Heart left ventricle (tissue), 16 donors: ENCODE data around the gene ANKRD2. TPM values are rescaled to one million over a fixed set of nuclear protein-coding genes. Genes with fewer than 3 reads are reported as not detected.

Source experiments
- ATAC-seq, 4 donors: fragments of 200-7000 bp; cut with Tn5 transposase; one replicate each; pipeline ENCODE4 v1.9.1; 2020 to 2022; ENCODE audit warnings: moderate library complexity in 4 of 4, mild to moderate bottlenecking in 3 of 4, moderate number of reproducible peaks in 1 of 4
- DNase-seq, 5 donors: peaks; one replicate each; pipeline ENCODE4 v3.0.0-alpha.2; 2020
- H3K27ac ChIP-seq, 12 donors: fragments of 200-600 bp; sonication (generic) in 4 of 12; one replicate each; pipeline versions ENCODE4 v1.5.0 to v1.8.0; 2016 to 2022; ENCODE audit warnings: mild to moderate bottlenecking in 2 of 12
- H3K27me3 ChIP-seq, 9 donors: fragments of 200-600 bp; sonication (generic) in 2 of 9; one replicate each; pipeline versions ENCODE4 v1.5.1 to v1.8.0; 2016 to 2022; ENCODE audit warnings: mild to moderate bottlenecking in 3 of 9
- H3K36me3 ChIP-seq, 9 donors: fragments of 200-600 bp; sonication (generic) in 2 of 9; one replicate each; pipeline versions ENCODE4 v1.5.0 to v1.8.0; 2018 to 2022; ENCODE audit warnings: mild to moderate bottlenecking in 2 of 9
- H3K4me1 ChIP-seq, 12 donors: fragments of 200-600 bp; sonication (generic) in 4 of 12; one replicate each; pipeline versions ENCODE4 v1.5.0 to v1.8.0; 2016 to 2022; ENCODE audit warnings: mild to moderate bottlenecking in 3 of 12
- H3K4me3 ChIP-seq, 12 donors: fragments of 200-600 bp; sonication (generic) in 4 of 12; one replicate each; pipeline versions ENCODE4 v1.5.0 to v1.8.0; 2017 to 2022; ENCODE audit warnings: mild to moderate bottlenecking in 9 of 12, moderate library complexity in 4 of 12
- H3K9me3 ChIP-seq, 12 donors: fragments of 200-600 bp; sonication (generic) in 4 of 12; one replicate each; pipeline versions ENCODE4 v1.5.0 to v1.8.0; 2016 to 2022; ENCODE audit warnings: mild to moderate bottlenecking in 1 of 12
- CTCF ChIP-seq, 12 donors: fragments of 200-600 bp; sonication (generic) in 4 of 12; IDR thresholded peaks; one replicate each; pipeline versions ENCODE4 v1.5.0 to v1.8.0; 2018 to 2022; ENCODE audit warnings: antibody characterized with exemption in 12 of 12, mild to moderate bottlenecking in 5 of 12
- POLR2A ChIP-seq, 2 donors: fragments of 450-650 bp; IDR thresholded peaks; one replicate each; pipeline ENCODE4 v1.6.1; 2017; ENCODE audit warnings: antibody characterized with exemption in 2 of 2, mild to moderate bottlenecking in 2 of 2, moderate library complexity in 2 of 2
- WGBS, 4 donors: extraction: QIAGEN DNeasy Blood & Tissue Kit in 2 of 4; methylation state at CpG; one replicate each; pipeline versions ENCODE4 v1.1.5 to v1.1.7; 2013 to 2018; 5-methylcytosine and 5-hydroxymethylcytosine counted together
- intact Hi-C, 10 donors: fragments of 100-400 bp; cut with DNase I; formaldehyde crosslinking; loops; one replicate each; pipeline versions ENCODE4 v1.11.1 to v1.14.2; 2022
- polyA plus RNA-seq, 2 donors: library from polyadenylated mRNA; stranded (reverse); fragments of 200-250 nt; gene quantifications; one replicate each; pipeline ENCODE4 v1.2.3, GENCODE V29; 2013
- total RNA-seq, 9 donors: library from RNA; depleted of rRNA in 2 of 9; stranded (reverse); fragments of >200 nt in 2 of 9; fragmentation: NEBNext Ultra II Directional in 3 of 9; extraction: Animal tissue kit (Norgen Biotek cat#: 25700) in 3 of 9; gene quantifications; one replicate each; pipeline versions ENCODE4 v1.1.0 to v1.2.4, GENCODE V29; 2016 to 2023
- donor health status: ischemic (EF 13 %, LVEDD 7.1; RV severe dilation, severe dysfunction).
- donor health status: healthy with polysubstance abuse.
- donor health status: DM: no; HTN: yes; CAD: no.
- donor health status: DM: no; HTN: no; CAD: no.
- donor health status: ischemic (EF 25% LVEDD 6.9; RV normal size, moderate dysfunction).
- donor health status: ischemic (EF 25% LVEDD 5.7; RV mildly dilated, moderate dysfunction).
- donor health status: healthy.
- donor health status: DM: yes; HTN: yes; CAD: no.
- donor health status: ischemic (EF 35%, LVEDD 5.7; RV mildly dilated, moderate dysfunction).
- donor health status: nonischemic (EF 11% LVEDD 7.7; RV severe dilation, severe dysfunction).
- donor health status: DM: yes; HTN: yes; CAD: no.
- donor health status: PGD.
- donor health status: ischemic (EF 29% LVEDD 5.4; RV normal size, mild dysfunction).
- donor health status: nonischemic (EF 23%, LVEDD 6.1; RV moderate dilation, normal function).

The ANKRD2 gene
- total and polyA plus RNA-seq, 11 donors, result 56.7 to 2,367 (median 517) TPM

DNA sequence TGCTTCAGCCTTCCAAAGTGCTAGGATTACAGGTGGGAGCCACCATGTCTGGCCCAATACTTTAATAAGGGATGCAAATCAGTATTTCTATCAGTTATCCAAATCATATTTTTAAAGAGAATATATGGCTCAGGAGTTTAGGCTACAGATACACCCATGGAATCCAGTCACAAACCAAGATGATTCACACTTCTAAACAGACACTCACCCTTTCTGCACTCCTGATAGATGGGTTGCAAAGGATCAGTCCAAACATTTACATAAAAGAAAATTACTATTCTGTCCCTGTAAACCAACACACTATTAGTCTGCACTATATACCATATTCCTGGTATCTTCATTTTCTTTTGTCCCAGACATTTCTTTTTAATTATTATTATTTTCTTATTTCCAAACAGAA is 58.5 kb downstream of the ANKRD2 start:
- no peak for ATAC-seq

GRCh38 chr10:97632949-97633884 is 60.6 kb downstream of the ANKRD2 start, which contains the start of gene MORN4:
Gene MORN4, minus strand, starts transcription at chr10:97633500. Its CDS starts 13,847 bp downstream, at chr10:97619653.
- TF ChIP-seq POLR2A (IDR thresholded peaks at IDR 0.05) (no peak), CTCF (IDR thresholded peaks at IDR 0.05) (no peak)
- Histone ChIP-seq H3K27me3 (no peaks in the 10 kb centered on the region), H3K27ac (peak within 1 kb of the TSS in 10 of 12 donors; percentile 35 to 76 (median 60)), H3K4me1 (peaks cover 0 to 12% (median 5%) of the 10 kb centered on the region in 12 donors), H3K9me3 (no peaks in the 10 kb centered on the region), H3K36me3 (no peaks in the 10 kb centered on the region), H3K4me3 (peak within 1 kb of the TSS; percentile 49 to 80 (median 74))
- WGBS, 4 donors, result 3 to 6% (median 4%) methylated on average over 47 to 62 of the region's 62 CpGs
- intact Hi-C loops, result no loop called here
- ATAC-seq (peak; percentile 99), DNase-seq (peak; percentile 94 to 96 (median 95))

More for the DNA sequence above, 58.5 kb downstream of the ANKRD2 start:
- no peak overlapping the region for H3K4me3 ChIP-seq
- DNase-seq, result no peak
- intact Hi-C loops, result no loop called here
- no peak overlapping the region for H3K27ac ChIP-seq
- no peaks in the 10 kb centered on the region for H3K9me3 ChIP-seq
- H3K27me3 ChIP-seq, result no peaks in the 10 kb centered on the region
- TF ChIP-seq CTCF (IDR thresholded peaks at IDR 0.05) (no peak), POLR2A (IDR thresholded peaks at IDR 0.05) (no peak)
- peaks cover 0 to 16% (median 5%) of the 10 kb centered on the region in 12 donors for H3K4me1 ChIP-seq
- H3K36me3 ChIP-seq, result no peaks in the 10 kb centered on the region

Other genes starting within 250 kb of the ANKRD2 start
- gene FRAT2, start 238.1 kb upstream of the ANKRD2 start, total RNA-seq, result 10 to 100 TPM in 1 of 9 donors, 1 to 10 TPM in 8; 4.4 to 12.4 (median 7.5) TPM
- 1 to 10 TPM; 3.4 to 4.6 TPM for gene FRAT2, start 238.1 kb upstream of the ANKRD2 start, polyA plus RNA-seq
- gene RRP12, start 171.4 kb upstream of the ANKRD2 start, total RNA-seq, result 10 to 100 TPM in 8 of 9 donors, 1 to 10 TPM in 1; 6.0 to 34.1 (median 18.3) TPM
- 10 to 100 TPM; 32.7 to 61.2 TPM for gene RRP12, start 171.4 kb upstream of the ANKRD2 start, polyA plus RNA-seq
- gene PGAM1, start 146.6 kb upstream of the ANKRD2 start, total RNA-seq, result 100 to 1,000 TPM; 204 to 343 (median 250) TPM
- 100 to 1,000 TPM in 1 of 2 donors, 10 to 100 TPM in 1; 41.6 to 436 TPM for gene PGAM1, start 146.6 kb upstream of the ANKRD2 start, polyA plus RNA-seq
- 10 to 100 TPM; 14.8 to 24.6 (median 16.9) TPM for gene EXOSC1, start 126.8 kb upstream of the ANKRD2 start, total RNA-seq
- gene EXOSC1, start 126.8 kb upstream of the ANKRD2 start, polyA plus RNA-seq, result 10 to 100 TPM; 26.0 to 34.5 TPM
- 10 to 100 TPM; 16.2 to 36.8 (median 25.2) TPM for gene ZDHHC16, start 126.6 kb upstream of the ANKRD2 start, total RNA-seq
- gene ZDHHC16, start 126.6 kb upstream of the ANKRD2 start, polyA plus RNA-seq, result 10 to 100 TPM; 21.3 to 59.5 TPM
- 10 to 100 TPM; 30.2 to 63.5 (median 48.1) TPM for gene MMS19, start 74.4 kb upstream of the ANKRD2 start, total RNA-seq
- gene MMS19, start 74.4 kb upstream of the ANKRD2 start, polyA plus RNA-seq, result 10 to 100 TPM; 43.9 to 52.0 TPM
- gene UBTD1, start 73.9 kb upstream of the ANKRD2 start, total RNA-seq, result 10 to 100 TPM; 18.2 to 42.9 (median 27.7) TPM
- 10 to 100 TPM; 49.0 to 49.7 TPM for gene UBTD1, start 73.9 kb upstream of the ANKRD2 start, polyA plus RNA-seq
- gene HOGA1, start 11.6 kb downstream of the ANKRD2 start, total RNA-seq, result 10 to 100 TPM in 8 of 9 donors, 1 to 10 TPM in 1; 7.5 to 82.6 (median 19.2) TPM
- 10 to 100 TPM; 35.2 to 73.4 TPM for gene HOGA1, start 11.6 kb downstream of the ANKRD2 start, polyA plus RNA-seq
- gene C10orf62, start 16.9 kb downstream of the ANKRD2 start, total RNA-seq, result 1 to 10 TPM in 2 of 9 donors, under 1 TPM in 7; 0.24 to 2.1 (median 0.58) TPM
- 1 to 10 TPM; 1.3 to 1.8 TPM for gene C10orf62, start 16.9 kb downstream of the ANKRD2 start, polyA plus RNA-seq
- 10 to 100 TPM in 6 of 9 donors, 1 to 10 TPM in 3; 7.2 to 21.0 (median 10.8) TPM for gene MORN4, start 60.7 kb downstream of the ANKRD2 start, total RNA-seq
- gene MORN4, start 60.7 kb downstream of the ANKRD2 start, polyA plus RNA-seq, result 10 to 100 TPM; 16.1 to 31.7 TPM
- gene PI4K2A, start 67.9 kb downstream of the ANKRD2 start, total RNA-seq, result 10 to 100 TPM; 10.4 to 24.2 (median 17.3) TPM
- gene PI4K2A, start 67.9 kb downstream of the ANKRD2 start, polyA plus RNA-seq, result 10 to 100 TPM in 1 of 2 donors, 1 to 10 TPM in 1; 5.6 to 36.8 TPM
- 10 to 100 TPM in 4 of 9 donors, 1 to 10 TPM in 5; 7.0 to 13.0 (median 9.9) TPM for gene AVPI1, start 114.5 kb downstream of the ANKRD2 start, total RNA-seq
- gene AVPI1, start 114.5 kb downstream of the ANKRD2 start, polyA plus RNA-seq, result 10 to 100 TPM in 1 of 2 donors, 1 to 10 TPM in 1; 6.6 to 38.6 TPM
- gene MARVELD1, start 141.0 kb downstream of the ANKRD2 start, total RNA-seq, result 10 to 100 TPM in 2 of 9 donors, 1 to 10 TPM in 7; 4.4 to 17.2 (median 6.8) TPM
- gene MARVELD1, start 141.0 kb downstream of the ANKRD2 start, polyA plus RNA-seq, result 10 to 100 TPM in 1 of 2 donors, 1 to 10 TPM in 1; 3.0 to 10.1 TPM
- gene ZFYVE27, start 164.3 kb downstream of the ANKRD2 start, total RNA-seq, result 10 to 100 TPM in 8 of 9 donors, 1 to 10 TPM in 1; 7.3 to 16.1 (median 13.1) TPM
- 10 to 100 TPM in 1 of 2 donors, 1 to 10 TPM in 1; 9.5 to 28.5 TPM for gene ZFYVE27, start 164.3 kb downstream of the ANKRD2 start, polyA plus RNA-seq
- 1 to 10 TPM in 5 of 9 donors, under 1 TPM in 4; 0.12 to 3.7 (median 1.8) TPM for gene SFRP5, start 199.2 kb downstream of the ANKRD2 start, total RNA-seq
- 1 to 10 TPM in 1 of 2 donors, under 1 TPM in 1; 1.00 to 1.3 TPM for gene SFRP5, start 199.2 kb downstream of the ANKRD2 start, polyA plus RNA-seq